ENCODE data around the gene ATP10A.

The ATP10A gene

DNA sequence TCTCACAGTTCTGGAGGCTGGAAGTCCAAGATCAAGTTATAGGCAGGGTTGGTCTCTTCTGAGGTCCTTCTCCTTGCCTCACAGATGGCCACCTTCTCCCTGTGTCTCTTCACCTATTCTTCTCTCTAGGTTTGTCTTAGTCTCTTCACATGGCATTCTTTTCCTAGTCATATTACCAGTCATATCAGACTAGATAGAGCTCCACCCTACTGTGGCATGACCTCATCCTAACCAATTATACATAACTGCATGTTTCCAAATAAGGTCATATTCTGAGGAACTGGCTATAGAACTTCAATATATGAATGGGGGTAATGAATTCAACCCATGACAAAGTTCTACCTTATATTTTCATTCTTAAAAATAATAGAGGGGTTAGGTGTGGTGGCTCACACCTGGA is 227.9 kb downstream of the ATP10A start:
- DNase-seq: no peak

DNA sequence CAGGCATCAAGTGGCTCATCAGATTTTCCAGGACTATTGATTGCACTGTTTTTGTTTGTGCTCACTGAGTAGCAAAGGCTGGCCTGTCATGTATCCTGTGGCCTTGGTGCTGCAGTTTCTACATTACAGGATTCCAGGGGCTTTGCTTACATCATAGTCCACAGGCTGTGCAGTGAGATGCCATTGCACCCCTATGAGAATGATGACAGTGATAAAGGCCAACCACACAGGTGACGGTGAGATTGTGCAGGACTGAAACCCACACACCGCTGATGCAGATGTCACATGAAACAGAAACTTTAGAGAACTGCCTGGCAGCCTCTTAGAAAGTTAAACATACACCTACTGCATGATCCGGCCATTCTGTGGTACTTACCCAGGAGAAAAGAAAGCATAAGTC is 229.3 kb downstream of the ATP10A start:
- DNase-seq: no peak

DNA sequence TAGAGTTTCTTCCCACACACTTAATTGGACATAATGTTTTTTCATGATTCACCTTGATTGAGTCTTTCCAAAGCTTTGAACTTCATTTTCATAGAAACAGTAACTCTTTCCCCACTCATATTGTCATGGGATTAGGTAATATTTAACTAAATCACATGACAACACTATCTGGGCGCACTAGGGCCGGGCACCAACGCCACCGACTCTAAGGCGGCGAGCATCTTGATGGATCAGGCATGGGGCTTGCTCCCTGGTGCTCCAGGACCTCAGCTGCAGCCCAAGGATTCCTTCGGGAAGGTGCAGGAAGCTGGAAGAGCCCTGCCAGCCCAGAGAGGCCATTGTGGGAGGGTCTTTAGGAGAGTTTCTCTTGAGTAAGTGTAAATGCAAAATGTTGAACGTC is 231.2 kb downstream of the ATP10A start:
- DNase-seq: no peak
